SK-N-SH treated with all-trans-retinoic acid at 6 μM for 48 hours (cell line): Measurements from ENCODE around the gene OR2AP1.
"Not testable (repeated sequence)": the region's sequence is repeated elsewhere in the genome, so short reads cannot be mapped to it uniquely, and the experiment has no call there.

Experiments used
- ARNTL ChIP-seq: fragments of 450-650 bp; formaldehyde crosslinking; IDR thresholded peaks from 2 replicates; pipeline ENCODE4 v1.5.0; 2020; ENCODE audit warnings: low read depth, mild to moderate bottlenecking, moderate library complexity, borderline replicate concordance
- ZFP30 ChIP-seq: fragments of 450-650 bp; formaldehyde crosslinking; IDR thresholded peaks from 2 replicates; pipeline ENCODE4 v1.5.0; 2022; ENCODE audit warnings: mild to moderate bottlenecking, moderate library complexity

DNA sequence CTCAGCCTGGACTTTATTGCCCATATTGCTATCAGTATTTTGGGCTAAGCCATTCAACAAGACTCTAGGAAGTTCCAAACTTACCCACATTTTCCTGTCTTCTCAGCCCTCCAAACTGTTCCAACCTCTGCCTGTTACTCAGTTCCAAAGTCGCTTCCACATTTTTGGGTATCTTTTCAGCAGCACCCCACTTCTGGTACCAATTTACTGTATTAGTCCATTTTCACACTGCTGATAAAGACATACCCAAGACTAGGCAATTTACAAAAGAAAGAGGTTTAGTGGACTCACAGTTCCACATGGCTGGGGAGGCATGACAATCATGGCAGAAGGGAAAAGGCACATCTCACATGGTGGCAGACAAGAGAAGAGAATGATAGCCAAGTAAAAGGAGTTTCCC, 1.6 kb upstream of the OR2AP1 start:
- TF ChIP-seq ARNTL, ZFP30 (CRISPR knock-in tag): not testable (repeated sequence)
